ENCODE data around the gene MYO5B.

GRCh38 chr18:50196261-50196660, 1.3 kb upstream of the MYO5B start:
- no peak for TF ChIP-seq CTCF (IDR thresholded peaks at IDR 0.05)
- TF ChIP-seq POLR2A (IDR thresholded peaks at IDR 0.05): no peak
